VCaP (cell line): ENCODE measurements around the gene CDH13.

Experiments
- H3K27ac ChIP-seq: fragments of 450-650 bp; 2 replicates; pipeline ENCODE4 v1.5.1; 2017
- CTCF ChIP-seq: fragments of 450-650 bp; conservative IDR thresholded peaks from 2 replicates; pipeline ENCODE4 v1.5.1; 2017; ENCODE audit warnings: mild to moderate bottlenecking, moderate library complexity

CDH13 gene

GRCh38 chr16:83721676-83722075, 1094.9 kb downstream of the CDH13 start:
- TF ChIP-seq CTCF, result no peak
- no peak overlapping the region for H3K27ac ChIP-seq

DNA sequence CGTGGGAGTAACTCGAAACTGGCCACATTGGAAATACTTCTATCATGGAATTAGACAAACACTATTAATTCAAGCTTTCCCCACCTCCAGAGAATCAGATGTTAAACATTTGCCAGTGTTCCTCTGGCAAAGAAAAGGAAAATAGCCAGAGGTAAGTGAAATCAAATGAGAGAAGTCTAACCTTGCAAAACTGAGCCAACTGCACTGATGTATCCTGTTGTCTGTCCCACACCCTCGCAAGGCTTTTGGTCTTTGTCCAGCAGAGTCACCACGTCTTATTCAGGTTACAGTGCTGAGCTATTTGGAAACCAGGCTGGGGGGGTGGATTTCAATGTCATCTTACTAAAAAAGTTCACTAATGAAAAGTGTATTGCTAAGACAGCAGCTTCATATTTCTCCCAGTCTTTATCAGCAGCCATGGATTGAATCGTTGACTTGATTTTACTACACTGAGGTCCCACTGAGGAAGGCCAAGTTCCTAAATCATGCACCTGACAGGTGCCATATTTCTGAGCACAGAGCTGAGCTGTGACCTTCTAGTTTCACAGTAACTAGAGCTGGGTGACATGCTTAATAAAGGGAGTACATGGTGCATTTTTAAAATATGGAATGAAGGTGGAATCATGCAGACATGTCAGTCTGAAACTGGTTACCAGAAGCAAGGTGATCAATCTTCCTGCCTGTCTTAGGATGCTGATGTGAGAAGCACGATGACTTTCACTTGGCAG, 1095.9 kb downstream of the CDH13 start:
- TF ChIP-seq CTCF, result no peak
- H3K27ac ChIP-seq, result peak overlapping the region; percentile 13

GRCh38 chr16:83723244-83723643, 1096.5 kb downstream of the CDH13 start:
- no peak overlapping the region for H3K27ac ChIP-seq
- TF ChIP-seq CTCF, result no peak

GRCh38 chr16:83723901-83724300, 1097.1 kb downstream of the CDH13 start:
- no peak overlapping the region for H3K27ac ChIP-seq
- TF ChIP-seq CTCF, result no peak

GRCh38 chr16:83724585-83724984, 1097.8 kb downstream of the CDH13 start:
- TF ChIP-seq CTCF, result no peak
- H3K27ac ChIP-seq, result no peak overlapping the region

GRCh38 chr16:83725313-83725712, 1098.5 kb downstream of the CDH13 start:
- no peak for TF ChIP-seq CTCF
- no peak overlapping the region for H3K27ac ChIP-seq

DNA sequence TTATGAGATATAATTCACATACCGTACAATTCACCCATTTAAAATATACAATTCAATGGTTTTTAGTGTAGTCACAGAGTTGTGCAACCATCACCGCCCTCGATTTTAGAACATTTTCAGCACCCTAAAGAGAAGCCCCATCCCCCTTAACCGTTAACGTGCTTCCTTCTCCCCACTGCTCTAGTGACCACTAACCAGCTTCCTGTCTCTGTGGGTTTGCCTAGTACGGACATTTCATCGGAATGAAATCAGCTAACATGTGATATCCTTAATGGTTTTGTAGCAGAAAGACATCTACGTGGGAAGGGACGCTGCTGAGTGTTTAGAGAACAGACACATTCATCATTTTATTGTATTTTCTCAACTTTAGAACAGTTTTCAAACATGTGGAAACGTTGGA, 1100.2 kb downstream of the CDH13 start:
- TF ChIP-seq CTCF, result no peak
- no peak overlapping the region for H3K27ac ChIP-seq
